Pons (tissue), 1 donor: ENCODE data around the gene ATG5.

ENCODE experiments used
- DNase-seq: peaks from one replicate; pipeline ENCODE4 v3.0.0-alpha.2; 2016; ENCODE audit warnings: low spot score

The ATG5 gene

DNA sequence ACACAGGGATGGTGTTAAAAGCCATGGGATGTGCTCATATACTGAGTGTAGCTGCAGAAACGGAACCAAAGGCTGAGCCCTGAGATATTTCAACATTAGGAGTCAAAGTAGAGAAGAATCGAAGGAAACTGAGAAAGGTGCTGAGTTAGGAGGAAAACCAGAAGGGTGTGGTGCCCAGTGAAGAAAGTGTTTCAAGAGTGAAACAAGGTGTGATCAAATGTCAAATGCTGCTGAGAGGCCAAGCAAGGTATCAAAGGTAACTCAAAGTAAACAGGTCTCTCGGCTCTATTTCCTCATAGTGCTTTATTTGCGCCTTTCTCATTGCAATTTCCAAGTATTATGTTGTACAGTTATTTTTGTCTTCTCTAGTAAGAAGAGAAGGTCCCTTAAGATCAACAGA lies 145.4 kb downstream of the ATG5 start:
- no peak for DNase-seq

DNA sequence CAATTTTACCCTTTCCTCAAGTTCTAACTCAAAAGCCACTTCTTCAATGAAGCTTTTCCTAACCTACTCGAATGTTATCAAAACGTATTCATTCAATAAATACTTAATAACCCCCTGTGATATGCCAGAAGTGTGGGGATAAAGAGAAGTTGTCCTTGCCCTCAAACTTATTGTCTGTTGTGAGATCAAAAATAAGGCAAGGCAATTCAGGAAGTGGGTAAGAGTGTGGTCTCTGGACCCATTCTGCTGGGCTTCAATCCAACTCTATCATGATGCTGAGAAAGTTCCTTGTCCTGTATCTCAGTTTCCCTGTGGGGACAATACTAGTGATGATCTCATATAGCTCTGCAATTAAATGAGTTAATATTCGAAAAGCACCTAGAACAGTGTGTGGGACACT lies 146.7 kb downstream of the ATG5 start:
- no peak for DNase-seq

DNA sequence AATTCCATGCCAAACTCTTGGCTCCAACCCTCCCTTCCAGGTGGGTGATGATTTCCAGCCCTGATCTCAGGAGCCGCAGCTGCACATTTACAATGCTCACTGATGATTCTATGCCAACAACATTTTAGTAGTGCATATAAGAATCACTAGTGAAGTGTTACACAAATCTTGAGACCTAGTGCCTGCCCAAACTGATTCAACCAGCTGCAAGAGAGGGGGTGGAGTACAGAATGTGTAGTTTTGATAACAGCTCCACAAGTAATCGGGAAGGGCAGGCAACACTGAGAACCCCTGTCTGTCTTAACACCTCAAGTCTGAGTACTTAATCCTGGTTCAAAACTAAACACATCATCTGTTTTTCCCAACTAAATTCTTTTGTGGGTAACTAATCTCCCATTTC lies 147.8 kb downstream of the ATG5 start:
- no peak for DNase-seq

DNA sequence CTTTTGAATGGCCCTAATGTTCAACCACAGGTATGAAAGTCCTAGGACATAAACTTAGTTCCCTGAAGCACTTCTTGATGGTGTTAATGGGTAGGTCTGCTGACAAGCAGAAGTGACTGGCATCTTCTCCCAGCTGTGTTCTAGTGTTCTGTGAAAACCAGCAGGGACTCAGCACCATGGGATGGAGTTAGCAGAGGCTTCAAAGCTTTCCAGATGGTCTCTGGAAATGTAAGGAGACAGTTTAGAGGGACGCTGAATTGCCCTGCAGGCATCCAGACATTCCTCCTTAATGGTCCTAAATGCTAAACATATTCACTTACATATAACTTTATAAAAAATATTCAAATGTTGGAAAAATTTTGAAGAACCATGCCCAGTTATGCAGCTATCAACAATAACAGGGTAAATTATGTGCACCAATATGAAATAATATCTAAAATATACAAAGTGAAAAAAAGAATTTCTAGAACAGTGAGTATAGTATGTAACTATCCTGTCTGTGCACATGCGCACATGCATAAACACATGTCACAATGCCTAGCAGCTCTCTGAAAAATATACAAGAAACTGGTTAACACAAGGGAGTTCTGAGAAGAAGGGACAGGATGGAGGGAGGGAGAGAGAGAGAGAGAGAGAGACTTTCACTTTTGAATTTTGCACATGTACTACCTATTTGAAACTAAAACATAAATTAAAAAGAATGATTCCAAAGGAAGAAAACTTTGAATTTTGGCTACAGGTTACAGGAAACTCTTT lies 152.3 kb downstream of the ATG5 start:
- no peak for DNase-seq

DNA sequence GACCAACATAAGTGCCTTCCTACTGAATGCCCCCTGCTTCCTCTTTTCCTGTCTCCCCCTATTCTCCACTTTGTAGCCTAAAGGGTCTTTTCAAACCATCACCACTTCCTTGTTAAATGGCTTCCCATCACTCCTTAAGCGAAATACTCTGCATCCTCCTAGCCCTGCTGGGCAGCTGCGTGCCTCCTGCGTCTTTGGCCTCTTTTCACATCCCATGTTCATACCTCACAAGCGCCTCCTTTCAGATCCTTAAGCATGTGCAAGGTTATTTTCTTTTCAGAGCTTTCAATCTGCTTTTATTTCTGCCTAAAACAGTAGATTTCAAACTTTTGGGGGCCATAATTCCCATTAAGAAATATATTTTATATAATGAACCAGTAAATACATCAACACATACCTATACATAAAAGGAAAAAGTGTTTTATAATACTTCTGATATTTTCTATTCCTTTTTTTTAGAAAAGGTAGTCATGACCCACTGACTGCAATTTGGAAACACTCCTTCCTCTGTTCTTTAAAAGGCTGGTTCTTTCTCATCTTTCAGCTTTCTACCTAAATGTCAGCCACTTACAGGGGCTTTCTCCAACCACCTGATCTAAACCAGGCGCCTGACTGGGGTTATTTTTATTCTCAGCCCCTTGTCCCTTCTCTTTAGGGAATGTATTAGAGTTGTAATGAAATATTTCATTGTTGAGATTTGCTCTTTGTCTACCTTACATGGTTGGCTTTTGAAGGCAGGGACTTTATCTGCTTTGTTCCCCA lies 155.3 kb downstream of the ATG5 start:
- no peak for DNase-seq

DNA sequence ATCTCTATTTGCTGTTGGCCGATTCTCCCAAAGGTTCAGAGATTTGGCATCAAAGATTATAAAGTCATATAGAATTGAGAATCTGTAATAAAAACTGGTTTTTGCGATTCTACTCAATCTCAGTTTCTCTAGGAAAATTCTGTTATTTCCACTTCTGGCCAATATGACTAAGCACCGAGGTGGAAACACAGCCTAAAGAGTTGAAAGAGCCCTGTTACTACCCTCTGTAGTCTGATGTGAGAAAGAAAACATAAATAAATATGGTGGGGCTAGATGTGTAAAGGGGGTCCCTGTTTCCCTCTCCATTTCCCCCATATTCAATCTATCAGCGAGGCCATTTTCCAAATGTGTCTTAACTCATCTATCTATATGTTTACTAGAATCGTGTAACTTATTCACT lies 156.0 kb downstream of the ATG5 start:
- DNase-seq = no peak

DNA sequence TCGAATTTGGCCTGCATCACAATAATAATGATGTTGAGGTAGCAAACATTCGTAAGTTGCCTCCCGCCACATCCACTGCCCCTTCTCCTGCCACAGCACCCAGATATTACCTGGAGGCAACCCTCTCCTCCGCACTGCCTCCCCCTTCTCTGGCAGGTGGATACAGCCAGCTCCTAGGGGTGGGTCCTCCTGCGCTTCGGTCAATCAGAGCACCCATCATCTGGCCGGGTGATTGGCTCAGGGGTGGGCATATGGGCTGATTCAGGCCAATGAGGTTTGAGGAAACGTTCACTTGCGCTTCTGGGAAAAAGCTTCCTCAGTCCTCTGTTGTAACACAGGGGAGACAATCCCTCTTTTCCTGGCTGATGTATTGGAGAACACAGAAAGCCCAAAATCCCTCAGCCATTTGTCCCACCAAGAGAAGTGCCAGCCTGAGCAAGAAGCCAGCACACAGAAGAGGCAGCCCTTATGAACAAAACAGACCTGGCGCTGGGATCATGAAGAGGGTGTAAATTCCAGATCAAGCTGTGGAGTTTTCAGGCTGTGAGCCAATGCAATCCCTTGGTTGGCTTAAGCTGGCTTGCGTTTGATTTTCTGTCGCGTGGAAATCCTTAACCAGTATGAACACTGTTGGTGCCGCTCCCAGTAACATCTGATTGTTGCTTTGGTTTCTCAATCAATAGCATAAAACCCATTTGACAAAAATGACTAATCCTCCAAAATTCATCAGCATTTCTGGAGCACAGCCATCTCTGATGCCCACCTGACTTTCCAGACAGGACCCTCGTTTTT lies 157.3 kb downstream of the ATG5 start:
- peak; percentile 33 for DNase-seq

DNA sequence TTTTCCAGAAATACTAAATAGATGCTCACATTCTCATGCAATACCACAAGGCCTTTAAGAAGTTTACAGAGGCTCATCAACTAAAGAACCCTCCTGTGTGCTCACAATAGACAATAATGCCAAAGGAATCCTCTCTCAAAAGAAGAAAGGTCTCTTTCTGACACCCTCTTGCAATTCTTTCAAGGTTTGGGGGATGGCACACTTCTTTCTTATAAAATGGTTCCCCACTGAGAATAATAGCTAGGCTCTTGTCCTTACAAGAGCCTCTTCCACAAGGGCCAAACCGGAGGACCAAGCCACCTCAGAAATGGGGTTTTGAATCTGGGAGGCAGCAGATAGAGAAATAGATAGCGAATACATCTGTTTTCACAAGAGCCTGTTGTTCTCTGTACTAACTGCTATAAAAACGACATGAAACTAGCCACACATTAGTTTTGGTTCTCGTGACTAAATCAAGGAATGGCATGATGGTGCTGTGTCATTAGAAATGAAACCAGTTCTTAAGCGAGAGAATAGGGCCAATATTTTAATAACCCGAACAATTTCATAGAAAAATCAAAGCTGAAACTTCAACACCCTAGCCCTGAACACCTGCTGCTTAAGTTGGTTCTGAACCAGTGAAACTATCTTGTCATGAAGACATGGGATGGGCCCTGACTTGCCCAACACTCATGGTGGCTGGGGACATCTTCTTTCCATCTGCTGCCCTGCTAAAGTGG lies 158.3 kb downstream of the ATG5 start:
- no peak for DNase-seq

DNA sequence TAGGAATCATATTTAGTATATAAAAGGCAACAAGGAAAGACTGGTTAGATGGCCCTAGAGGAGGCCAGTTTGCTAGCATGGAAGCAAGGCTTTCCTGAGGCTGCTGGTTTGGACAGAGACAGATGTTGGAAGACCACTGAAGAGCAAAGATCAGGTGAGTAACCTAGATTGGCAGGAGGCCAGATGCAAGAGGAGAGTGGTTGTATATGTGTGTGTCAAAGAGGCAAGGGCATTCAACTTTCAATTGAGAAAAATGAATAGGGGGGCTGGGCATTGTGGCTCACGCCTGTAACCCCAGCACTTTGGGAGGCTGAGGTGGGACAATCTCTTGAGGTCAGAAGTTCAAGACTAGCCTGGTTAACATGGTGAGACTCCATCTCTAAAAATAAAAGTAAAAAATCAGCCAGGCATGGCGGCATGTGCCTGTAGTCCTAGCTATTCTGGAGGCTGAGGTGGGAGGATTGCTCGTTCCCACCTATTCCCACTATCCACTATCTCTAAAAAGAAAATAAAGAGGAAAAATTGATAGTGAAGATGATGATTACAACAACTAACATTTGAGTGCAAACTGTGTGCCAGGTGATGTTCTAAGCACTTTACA lies 159.6 kb downstream of the ATG5 start:
- DNase-seq = no peak

DNA sequence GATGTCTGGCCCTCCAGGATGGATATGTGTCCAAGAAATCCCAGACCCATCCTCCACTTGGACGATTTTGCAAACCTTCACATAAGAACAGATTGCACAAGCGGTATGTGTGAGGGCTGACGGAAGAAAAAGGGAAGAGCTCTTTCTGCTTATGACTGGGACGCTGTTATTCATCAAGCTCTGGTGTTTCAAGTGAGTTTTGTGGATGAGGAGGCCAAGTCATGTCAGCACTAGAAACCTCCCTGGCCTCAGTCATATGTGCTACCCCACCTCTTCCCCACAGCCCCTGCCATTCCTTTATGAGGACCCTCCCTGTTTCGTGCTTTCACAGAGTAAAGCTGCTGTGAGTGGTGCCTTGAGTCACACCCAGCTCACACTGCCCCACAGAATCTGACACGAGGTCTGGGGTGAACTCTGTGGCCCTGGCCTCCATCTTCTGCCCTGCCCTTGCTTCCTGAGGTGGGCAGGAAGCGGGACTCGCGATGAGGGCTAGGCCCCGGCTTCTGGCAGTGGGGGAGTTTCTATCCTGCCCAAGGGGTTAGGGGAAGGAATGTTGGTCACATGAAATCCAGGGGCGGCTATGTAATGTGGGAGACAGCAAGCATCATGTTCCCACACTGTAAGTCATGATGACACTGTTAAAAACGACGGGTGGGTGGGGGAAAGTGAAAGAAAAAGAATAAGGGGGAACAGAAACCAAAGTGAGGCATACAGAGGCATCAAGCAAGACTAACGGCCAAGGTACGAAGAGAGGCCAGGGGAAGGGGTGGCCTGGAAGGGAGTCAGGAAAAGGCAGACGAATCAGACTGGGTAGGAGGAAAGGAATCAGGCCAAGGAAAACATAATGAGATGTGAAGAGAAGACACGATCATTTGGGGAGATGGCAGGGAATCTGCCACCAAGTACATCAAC lies 161.3 kb downstream of the ATG5 start:
- peak; percentile 76 for DNase-seq

DNA sequence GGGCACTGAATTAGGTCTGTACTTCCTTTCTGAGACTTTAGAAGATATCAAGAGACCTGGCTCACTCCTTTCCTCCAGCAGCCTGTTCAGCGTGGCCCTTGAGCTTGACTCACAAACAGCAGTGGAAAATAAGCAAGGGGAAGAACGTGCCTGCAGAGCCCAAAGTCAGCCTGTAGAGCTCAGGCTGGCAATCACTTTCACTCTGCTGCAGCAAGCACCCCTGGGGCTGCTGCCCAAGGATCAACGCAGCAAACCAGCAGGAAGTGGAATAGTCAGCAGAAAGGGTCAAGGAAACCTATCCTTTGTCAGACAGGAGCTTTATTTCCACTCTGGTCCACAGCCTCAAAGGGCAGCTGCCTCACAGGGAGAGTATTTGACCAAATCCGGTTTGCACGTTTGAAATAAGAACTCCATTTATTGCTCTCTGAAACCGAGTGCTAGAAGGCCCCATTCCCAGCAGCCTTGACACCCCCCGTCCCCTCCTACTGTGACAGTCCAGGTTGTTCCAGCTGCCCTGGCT lies 162.1 kb downstream of the ATG5 start:
- peak; percentile 49 for DNase-seq

DNA sequence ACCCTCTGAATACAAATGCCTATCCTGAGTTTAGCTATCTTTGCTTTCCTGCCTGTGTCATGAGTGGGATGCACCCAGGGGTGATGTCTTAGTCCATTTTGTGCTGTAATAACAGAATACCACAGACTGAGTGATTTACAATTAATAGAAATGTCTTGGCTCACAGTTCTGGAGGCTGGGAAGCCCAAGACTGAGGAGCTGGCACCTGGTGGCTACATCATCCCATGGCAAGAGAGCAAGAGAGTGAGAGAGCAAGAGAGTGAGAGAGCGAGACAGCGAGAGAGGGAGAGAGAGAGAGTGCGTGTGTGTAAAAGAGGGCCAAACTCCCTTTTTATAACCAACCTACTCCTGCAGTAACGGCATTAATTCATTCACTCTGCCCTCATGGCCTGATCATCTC lies 162.6 kb downstream of the ATG5 start:
- no peak for DNase-seq

DNA sequence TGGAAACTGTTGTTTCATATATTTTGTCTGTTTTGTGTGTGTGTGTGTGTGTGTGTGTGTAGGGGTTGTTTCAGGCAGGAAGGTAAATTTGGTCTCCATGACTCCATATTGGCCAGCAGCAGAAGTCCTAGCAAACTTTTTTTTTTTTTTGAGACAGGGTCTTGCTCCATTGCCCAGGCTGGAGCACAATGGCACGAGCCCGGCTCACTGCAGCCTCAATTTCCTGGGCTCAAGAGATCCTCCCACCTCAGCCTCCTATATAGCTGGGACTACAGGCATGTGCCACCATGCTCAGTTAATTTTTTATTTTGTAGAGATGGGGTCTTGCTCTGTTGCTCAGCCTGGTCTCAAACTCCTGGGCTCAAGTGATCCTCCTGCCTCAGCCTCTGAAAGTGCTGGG lies 163.7 kb downstream of the ATG5 start:
- DNase-seq = no peak

DNA sequence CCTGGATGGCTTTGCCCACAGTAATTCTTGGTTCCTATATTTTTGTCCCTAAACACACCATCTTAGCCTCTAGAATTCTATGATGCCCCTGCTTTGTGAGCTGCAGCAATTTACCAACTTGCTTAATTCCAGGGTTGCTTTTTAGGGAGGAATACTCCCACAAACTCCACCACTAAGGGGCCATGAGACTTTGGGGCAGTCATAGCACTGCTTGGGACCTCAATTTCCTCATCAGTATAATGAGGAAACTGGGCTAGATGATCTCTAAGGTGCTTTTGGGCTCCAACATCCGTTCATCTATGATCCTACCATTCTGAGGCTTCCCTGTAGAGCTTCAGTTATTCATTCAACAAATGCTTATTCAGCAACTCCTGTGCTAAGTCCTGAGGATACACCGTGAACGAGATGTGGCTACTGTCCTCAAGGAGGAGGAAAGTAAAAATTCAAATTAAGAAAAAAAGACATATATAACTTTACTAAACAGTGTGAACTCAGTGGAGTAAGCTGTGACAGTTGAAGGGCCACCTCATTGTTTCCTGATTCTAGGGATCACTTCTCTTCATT lies 164.2 kb downstream of the ATG5 start:
- DNase-seq = no peak

DNA sequence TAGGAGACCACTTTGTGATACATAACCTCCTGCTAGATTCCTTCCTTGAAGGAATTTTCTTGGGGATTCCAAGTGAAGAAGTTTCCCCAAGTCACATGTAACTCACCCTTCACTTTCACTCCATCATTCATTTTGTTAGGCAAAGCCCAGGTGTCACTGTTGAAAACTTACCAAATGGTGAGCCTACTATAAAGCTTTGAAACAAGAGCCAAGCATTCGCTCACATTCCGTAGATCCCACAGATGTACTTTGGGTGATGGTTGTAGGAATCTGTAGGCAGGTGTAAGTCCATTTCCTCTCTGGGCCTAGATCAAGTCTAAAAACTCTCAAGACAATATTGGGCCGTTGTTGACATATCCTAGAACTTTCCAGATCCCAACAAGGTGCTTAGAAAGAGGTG lies 165.4 kb downstream of the ATG5 start:
- no peak for DNase-seq

DNA sequence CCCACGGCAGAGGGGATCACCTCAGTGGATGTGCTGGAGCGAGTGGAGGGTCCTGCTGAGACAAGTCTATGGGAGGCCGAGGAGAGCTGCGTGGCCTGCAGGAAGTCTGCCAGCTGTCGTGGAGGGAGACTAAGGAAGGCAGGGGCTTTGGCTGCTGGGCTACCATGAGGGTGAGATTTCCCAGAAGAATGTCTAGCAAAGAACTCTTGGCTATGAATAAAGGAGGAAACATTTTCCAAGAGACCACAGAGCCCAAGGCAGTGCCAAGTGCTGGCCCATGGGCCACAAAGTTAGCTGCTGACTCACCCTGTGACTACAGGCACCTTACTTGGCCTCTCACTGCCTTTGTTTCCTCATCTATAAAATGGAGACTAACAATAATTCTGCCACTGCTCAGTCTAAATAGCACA lies 166.0 kb downstream of the ATG5 start:
- DNase-seq = no peak

DNA sequence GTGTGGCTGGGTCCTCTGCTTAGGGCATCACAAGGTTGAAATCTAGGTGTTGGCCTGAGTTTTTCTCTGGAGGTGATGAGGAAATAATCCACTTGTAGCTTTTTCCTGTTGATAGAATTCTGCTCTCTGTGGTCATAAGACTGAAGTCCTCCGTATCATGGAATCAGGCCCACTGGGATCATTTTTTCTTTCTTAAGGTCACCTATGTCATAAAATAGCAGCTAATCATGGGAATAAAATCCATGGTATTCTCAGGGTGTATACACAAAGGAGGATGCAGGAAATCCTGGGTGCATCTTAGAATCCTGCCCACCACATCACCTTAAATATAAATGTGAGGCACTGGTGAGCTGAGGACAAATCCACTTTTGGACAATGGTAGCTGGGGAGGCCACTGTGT lies 166.7 kb downstream of the ATG5 start:
- no peak for DNase-seq

DNA sequence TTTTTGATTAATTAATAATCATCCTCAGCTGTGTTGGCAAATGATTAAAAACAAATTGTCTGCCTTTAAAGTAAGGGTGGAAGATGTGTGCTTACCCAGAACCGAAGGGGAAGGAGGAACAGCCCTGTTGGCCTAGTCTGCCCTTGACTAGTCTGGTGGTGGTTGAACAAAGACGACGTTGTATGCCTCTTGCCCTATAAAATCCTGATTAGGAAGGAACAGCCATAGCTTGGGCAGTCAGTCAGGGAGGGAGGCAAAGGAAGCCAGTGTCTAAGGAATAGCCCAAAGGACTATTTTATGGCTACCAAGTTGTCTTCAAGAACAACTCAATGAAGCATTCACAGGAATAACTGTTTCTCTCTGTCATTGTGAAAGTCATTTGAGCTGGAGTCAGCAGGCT lies 168.7 kb downstream of the ATG5 start:
- DNase-seq = peak; percentile 48

DNA sequence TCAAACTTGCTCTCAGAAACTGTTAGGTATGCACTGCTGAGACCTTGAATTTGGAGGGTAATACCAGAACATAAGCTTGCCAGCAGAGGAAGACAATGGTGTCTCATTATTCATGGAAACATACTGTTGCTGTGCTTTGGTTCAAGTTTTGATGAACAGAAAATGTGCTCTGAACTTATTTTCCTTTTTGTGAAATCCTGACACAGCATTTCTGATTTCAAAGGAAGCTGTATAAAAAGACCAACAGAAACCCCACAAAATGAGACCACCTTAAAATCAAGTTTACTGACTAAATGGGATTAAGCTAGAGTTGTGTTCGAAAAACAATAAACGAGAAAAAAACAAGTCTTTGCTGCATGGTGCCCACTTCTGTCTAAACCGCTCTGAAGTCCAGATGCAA lies 169.1 kb downstream of the ATG5 start:
- no peak for DNase-seq

DNA sequence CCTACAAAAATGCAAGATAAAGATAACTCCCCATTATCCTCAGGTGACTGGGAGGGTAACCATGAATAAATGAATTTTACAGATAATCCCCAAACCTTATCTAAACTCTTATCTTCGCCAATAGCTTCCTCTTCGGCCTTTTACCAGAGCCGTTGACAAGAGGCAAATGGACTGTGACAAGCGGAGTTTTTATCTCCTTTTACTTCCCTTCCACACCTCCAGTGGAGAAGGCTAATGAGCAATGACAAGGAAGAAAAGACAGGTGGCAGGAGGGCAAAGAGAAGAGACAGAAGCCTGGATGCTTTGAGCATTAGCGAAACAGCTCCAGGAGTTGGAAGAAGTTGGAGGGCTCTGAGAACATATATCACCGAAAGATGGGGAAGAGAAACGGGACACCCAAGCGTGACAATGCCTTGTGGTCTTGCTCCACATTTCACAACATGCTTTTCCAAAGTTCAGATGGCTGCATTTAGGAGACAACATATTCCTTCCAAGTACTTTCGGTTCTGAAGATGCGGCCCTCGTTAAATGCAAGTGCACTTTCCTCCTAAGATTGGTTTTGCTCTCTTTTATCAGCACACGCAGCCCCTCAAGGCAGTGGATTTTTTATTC lies 170.2 kb downstream of the ATG5 start:
- DNase-seq = no peak
